SK-N-SH (cell line): ENCODE results near the gene TPRG1. TPM values are rescaled to one million over a fixed set of nuclear protein-coding genes. Genes with fewer than 3 reads are reported as not detected.

Experiments used
- CTCF ChIA-PET: fragments of 300-600, 350-600 bp; formaldehyde crosslinking; extraction: SDS; loops from one replicate; lab custom pipeline; 2021; lab: Yijun Ruan, JAX
- POLR2A ChIA-PET: fragments of 350-600 bp; sonication (Branson Sonifier 250); formaldehyde crosslinking; extraction: SDS; loops from one replicate; lab custom pipeline; 2020; ENCODE audit warnings: antibody characterized with exemption, inconsistent platforms; lab: Yijun Ruan, JAX
- DNase-seq: peaks from one replicate; pipeline ENCODE4 v3.0.0; 2012
- H2AFZ ChIP-seq: fragments of 200-600 bp; sonication (generic); 2 replicates; pipeline ENCODE4 v1.8.1; 2016; ENCODE audit warnings: antibody characterized with exemption, mild to moderate bottlenecking, low read depth
- H3F3A ChIP-seq: fragments of 200-600 bp; sonication (generic); replicated peaks from 2 replicates; pipeline ENCODE3; 2016; ENCODE audit warnings: antibody characterized with exemption, mild to moderate bottlenecking; ENCODE audit not compliant: insufficient read depth
- H3K27ac ChIP-seq, 2 experiments: fragments of 200-500 bp in 1 of 2; fragments of 200-600 bp in 1 of 2; sonication (Bioruptor generic) in 1 of 2; sonication (generic), shearing (Covaris generic) in 1 of 2; 2 replicates each; pipeline versions ENCODE4 v1.5.1 to v1.6.1; 2014 to 2016; ENCODE audit warnings: low read depth in 2 of 2, inconsistent platforms in 1 of 2, low read length in 1 of 2, mild to moderate bottlenecking in 1 of 2, mixed read lengths in 1 of 2
- H3K27me3 ChIP-seq: fragments of 200-600 bp; sonication (generic), shearing (Covaris generic); 2 replicates; pipeline ENCODE4 v1.6.1; 2016; ENCODE audit warnings: mixed run types; ENCODE audit not compliant: insufficient read depth
- H3K36me3 ChIP-seq, 2 experiments: fragments of 200-500 bp in 1 of 2; fragments of 200-600 bp in 1 of 2; sonication (Bioruptor generic) in 1 of 2; sonication (generic) in 1 of 2; replicated peaks in 1 of 2; 2 replicates each; pipeline versions ENCODE3 to v1.5.1; 2014 to 2016; ENCODE audit warnings: low read length in 1 of 2, mild to moderate bottlenecking in 1 of 2; ENCODE audit not compliant: insufficient read depth in 2 of 2, control insufficient read depth in 1 of 2
- H3K4me1 ChIP-seq, 2 experiments: fragments of 200-500 bp in 1 of 2; fragments of 200-600 bp in 1 of 2; sonication (Bioruptor generic) in 1 of 2; sonication (generic), shearing (Covaris generic) in 1 of 2; 2 replicates each; pipeline versions ENCODE4 v1.5.1 to v1.6.1; 2014 to 2016; ENCODE audit warnings: low read depth in 1 of 2, low read length in 1 of 2, mixed run types in 1 of 2; ENCODE audit not compliant: insufficient read depth in 2 of 2, control insufficient read depth in 1 of 2
- H3K4me2 ChIP-seq: fragments of 200-600 bp; sonication (generic), shearing (Covaris generic); 2 replicates; pipeline ENCODE4 v1.6.1; 2017; ENCODE audit warnings: mixed run types
- H3K4me3 ChIP-seq, 2 experiments: fragments of 200-500 bp in 1 of 2; fragments of 200-600 bp in 1 of 2; sonication (Bioruptor generic) in 1 of 2; sonication (generic), shearing (Covaris generic) in 1 of 2; 2 replicates each; pipeline versions ENCODE4 v1.5.1 to v1.8.1; 2014 to 2016; ENCODE audit warnings: low read depth in 2 of 2, inconsistent platforms in 1 of 2, low read length in 1 of 2, mild to moderate bottlenecking in 1 of 2, mixed read lengths in 1 of 2, moderate library complexity in 1 of 2
- H3K79me2 ChIP-seq: fragments of 200-600 bp; sonication (generic); 2 replicates; pipeline ENCODE4 v1.8.1; 2017; ENCODE audit warnings: mild to moderate bottlenecking; ENCODE audit not compliant: insufficient read depth
- H3K9ac ChIP-seq: fragments of 200-600 bp; sonication (generic); 2 replicates; pipeline ENCODE4 v1.6.1; 2017; ENCODE audit warnings: mixed run types
- H3K9me2 ChIP-seq: fragments of 200-600 bp; sonication (generic); 2 replicates; pipeline ENCODE4 v1.6.1; 2017; ENCODE audit warnings: mixed run types
- H3K9me3 ChIP-seq: fragments of 200-600 bp; sonication (generic); 2 replicates; pipeline ENCODE4 v1.6.1; 2017; ENCODE audit warnings: mixed run types, mild to moderate bottlenecking, moderate library complexity
- H4K20me1 ChIP-seq: fragments of 200-600 bp; sonication (generic); 2 replicates; pipeline ENCODE4 v1.6.1; 2017; ENCODE audit warnings: mild to moderate bottlenecking, mixed run types; ENCODE audit not compliant: insufficient read depth
- CHD2 ChIP-seq: fragments of 150-350 bp; IDR thresholded peaks from 2 replicates; pipeline ENCODE4 v1.6.1; 2018; ENCODE audit warnings: low read length; ENCODE audit not compliant: partially characterized antibody
- ELF1 ChIP-seq: IDR thresholded peaks from 2 replicates; pipeline ENCODE4 v1.4.0; 2012
- EP300 ChIP-seq, 2 experiments: IDR thresholded peaks; 2 replicates each; pipeline versions ENCODE4 v1.4.0 to v1.6.1; 2012; ENCODE audit warnings: borderline replicate concordance in 1 of 2, low read depth in 1 of 2, low read length in 1 of 2
- FOXM1 ChIP-seq: IDR thresholded peaks from 2 replicates; pipeline ENCODE4 v1.4.0; 2012; ENCODE audit warnings: low read depth, mild to moderate bottlenecking
- MAX ChIP-seq: IDR thresholded peaks from 2 replicates; pipeline ENCODE4 v1.4.0; 2012; ENCODE audit warnings: low read depth
- MEF2A ChIP-seq: IDR thresholded peaks from 2 replicates; pipeline ENCODE4 v1.4.0; 2012; ENCODE audit warnings: low read depth, borderline replicate concordance
- MXI1 ChIP-seq: IDR thresholded peaks from 2 replicates; pipeline ENCODE4 v1.6.1; 2012; ENCODE audit warnings: mild to moderate bottlenecking, low read depth, low read length, improper control_type of control experiment
- NFIC ChIP-seq: IDR thresholded peaks from 2 replicates; pipeline ENCODE4 v1.4.0; 2012; ENCODE audit warnings: borderline replicate concordance
- NRF1 ChIP-seq: IDR thresholded peaks from 2 replicates; pipeline ENCODE4 v1.6.1; 2012; ENCODE audit warnings: low read depth, mild to moderate bottlenecking, low read length
- POLR2AphosphoS5 ChIP-seq: IDR thresholded peaks from 2 replicates; pipeline ENCODE4 v1.6.1; 2012; ENCODE audit warnings: low read depth, low read length
- RFX5 ChIP-seq: IDR thresholded peaks from 2 replicates; pipeline ENCODE4 v1.6.1; 2012; ENCODE audit warnings: mild to moderate bottlenecking, improper control_type of control experiment, low read length
- RXRA ChIP-seq: IDR thresholded peaks from 2 replicates; pipeline ENCODE4 v1.4.0; 2012; ENCODE audit warnings: low read depth, mild to moderate bottlenecking, borderline replicate concordance
- SMC3 ChIP-seq: IDR thresholded peaks from 2 replicates; pipeline ENCODE4 v1.6.1; 2012; ENCODE audit warnings: low read depth, low read length, improper control_type of control experiment
- ZBTB33 ChIP-seq: IDR thresholded peaks from 2 replicates; pipeline ENCODE4 v1.4.0; 2012; ENCODE audit warnings: low read depth, borderline replicate concordance
- WGBS: methylation state at CpG from one replicate; pipeline ENCODE4 v1.1.6; 2017; ENCODE audit warnings: low lambda C conversion rate; 5-methylcytosine and 5-hydroxymethylcytosine counted together
- polyA plus RNA-seq, 3 experiments: library from polyadenylated mRNA; depleted of rRNA; stranded (reverse); fragments of >200 nt; gene quantifications; 2 replicates each; pipeline ENCODE4 v1.2.3, GENCODE V29; 2012
- TF ChIP-seq, protein P1 (sequence below): fragments of 150-350 bp; IDR thresholded peaks from 2 replicates; pipeline ENCODE4 v1.6.1; 2017; ENCODE audit warnings: antibody characterized with exemption, low read length, low read depth, borderline replicate concordance
- TF ChIP-seq, protein P2 (sequence below): fragments of 200-600 bp; sonication (generic); IDR thresholded peaks from 2 replicates; pipeline ENCODE4 v1.6.1; 2017; ENCODE audit warnings: antibody characterized with exemption, mild to moderate bottlenecking, moderate library complexity
- TF ChIP-seq, protein P3 (sequence below): IDR thresholded peaks from 2 replicates; pipeline ENCODE4 v1.4.0; 2012; ENCODE audit warnings: low read depth, borderline replicate concordance

The TPRG1 gene
- polyA plus RNA-seq, 1 of the 3 experiments (the other 2 are of a cell fraction): 0.64 TPM

- H3K9me2 ChIP-seq: no peaks in the 10 kb centered on the region; the same call in 1 of the 2 replicates
Measured at GRCh38 chr3:189317911-189318310, 146.1 kb downstream of the TPRG1 start.

GRCh38 chr3:189320511-189320910 lies 148.7 kb downstream of the TPRG1 start:
- ChIA-PET CTCF (no interaction called here), POLR2A (no interaction called here)
- Histone ChIP-seq H3F3A (no peaks in the 10 kb centered on the region), H3K4me1 (no peaks in the 10 kb centered on the region), H3K4me3 (no peak overlapping the region), H3K9ac (no peak overlapping the region), H4K20me1 (no peaks in the 10 kb centered on the region), H3K9me2 (no peaks in the 10 kb centered on the region; the same call in 1 of the 2 replicates), H3K27ac (no peak overlapping the region), H3K79me2 (no peaks in the 10 kb centered on the region), H3K27me3 (0 out of 2 replicates have a peak, but pooled peaks cover 5% of the 10 kb centered on the region), H3K9me3 (no peaks in the 10 kb centered on the region), H2AFZ (no peak overlapping the region), H3K4me2 (no peak overlapping the region), H3K36me3 (no peaks in the 10 kb centered on the region)
- TF ChIP-seq SMC3 (no peak), ELF1 (no peak), EP300 (IDR thresholded peaks at IDR 0.05; ENCODE audit: borderline replicate concordance in 1 of 2, low read depth in 1 of 2, low read length in 1 of 2) (no peak), RFX5 (no peak), FOXM1 (no peak), NRF1 (no peak), CHD2 (no peak), NFIC (no peak), MEF2A (no peak), POLR2AphosphoS5 (no peak), MAX (no peak), MXI1 (no peak), ZBTB33 (no peak), RXRA (no peak)
- TF ChIP-seq, protein P1, sequence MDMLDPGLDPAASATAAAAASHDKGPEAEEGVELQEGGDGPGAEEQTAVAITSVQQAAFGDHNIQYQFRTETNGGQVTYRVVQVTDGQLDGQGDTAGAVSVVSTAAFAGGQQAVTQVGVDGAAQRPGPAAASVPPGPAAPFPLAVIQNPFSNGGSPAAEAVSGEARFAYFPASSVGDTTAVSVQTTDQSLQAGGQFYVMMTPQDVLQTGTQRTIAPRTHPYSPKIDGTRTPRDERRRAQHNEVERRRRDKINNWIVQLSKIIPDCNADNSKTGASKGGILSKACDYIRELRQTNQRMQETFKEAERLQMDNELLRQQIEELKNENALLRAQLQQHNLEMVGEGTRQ: no peak
- TF ChIP-seq, protein P2, sequence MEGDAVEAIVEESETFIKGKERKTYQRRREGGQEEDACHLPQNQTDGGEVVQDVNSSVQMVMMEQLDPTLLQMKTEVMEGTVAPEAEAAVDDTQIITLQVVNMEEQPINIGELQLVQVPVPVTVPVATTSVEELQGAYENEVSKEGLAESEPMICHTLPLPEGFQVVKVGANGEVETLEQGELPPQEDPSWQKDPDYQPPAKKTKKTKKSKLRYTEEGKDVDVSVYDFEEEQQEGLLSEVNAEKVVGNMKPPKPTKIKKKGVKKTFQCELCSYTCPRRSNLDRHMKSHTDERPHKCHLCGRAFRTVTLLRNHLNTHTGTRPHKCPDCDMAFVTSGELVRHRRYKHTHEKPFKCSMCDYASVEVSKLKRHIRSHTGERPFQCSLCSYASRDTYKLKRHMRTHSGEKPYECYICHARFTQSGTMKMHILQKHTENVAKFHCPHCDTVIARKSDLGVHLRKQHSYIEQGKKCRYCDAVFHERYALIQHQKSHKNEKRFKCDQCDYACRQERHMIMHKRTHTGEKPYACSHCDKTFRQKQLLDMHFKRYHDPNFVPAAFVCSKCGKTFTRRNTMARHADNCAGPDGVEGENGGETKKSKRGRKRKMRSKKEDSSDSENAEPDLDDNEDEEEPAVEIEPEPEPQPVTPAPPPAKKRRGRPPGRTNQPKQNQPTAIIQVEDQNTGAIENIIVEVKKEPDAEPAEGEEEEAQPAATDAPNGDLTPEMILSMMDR: no peak
- no peak for DNase-seq
- 26% methylated on average over 3 of the region's 3 CpGs for WGBS

More at GRCh38 chr3:189317911-189318310, 146.1 kb downstream of the TPRG1 start:
- no peak overlapping the region for H2AFZ ChIP-seq
- no peak overlapping the region for H3K27ac ChIP-seq
- no peaks in the 10 kb centered on the region for H3K79me2 ChIP-seq
- TF ChIP-seq, protein P3, sequence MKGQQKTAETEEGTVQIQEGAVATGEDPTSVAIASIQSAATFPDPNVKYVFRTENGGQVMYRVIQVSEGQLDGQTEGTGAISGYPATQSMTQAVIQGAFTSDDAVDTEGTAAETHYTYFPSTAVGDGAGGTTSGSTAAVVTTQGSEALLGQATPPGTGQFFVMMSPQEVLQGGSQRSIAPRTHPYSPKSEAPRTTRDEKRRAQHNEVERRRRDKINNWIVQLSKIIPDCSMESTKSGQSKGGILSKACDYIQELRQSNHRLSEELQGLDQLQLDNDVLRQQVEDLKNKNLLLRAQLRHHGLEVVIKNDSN: no peak
- POLR2A ChIA-PET: no interaction called here
- H3K9me3 ChIP-seq: no peaks in the 10 kb centered on the region
- H3K4me2 ChIP-seq: no peak overlapping the region
- 0 out of 2 replicates have a peak, but pooled peaks cover 5% of the 10 kb centered on the region for H3K27me3 ChIP-seq
- no peaks in the 10 kb centered on the region for H3F3A ChIP-seq
- no peak overlapping the region for H3K9ac ChIP-seq
- 3% methylated on average over 3 of the region's 3 CpGs for WGBS
- H4K20me1 ChIP-seq: no peaks in the 10 kb centered on the region
- DNase-seq: no peak
- CTCF ChIA-PET: interaction anchor here (0.8 to 1.5 kb wide), 2 partner anchors 84 to 88 kb away, joined by 3 read pairs; no protein-coding TSS in a partner anchor
- H3K4me3 ChIP-seq: no peak overlapping the region
- no peaks in the 10 kb centered on the region for H3K4me1 ChIP-seq
- no peaks in the 10 kb centered on the region for H3K36me3 ChIP-seq
